ENCODE data around the gene ATF7.

DNA sequence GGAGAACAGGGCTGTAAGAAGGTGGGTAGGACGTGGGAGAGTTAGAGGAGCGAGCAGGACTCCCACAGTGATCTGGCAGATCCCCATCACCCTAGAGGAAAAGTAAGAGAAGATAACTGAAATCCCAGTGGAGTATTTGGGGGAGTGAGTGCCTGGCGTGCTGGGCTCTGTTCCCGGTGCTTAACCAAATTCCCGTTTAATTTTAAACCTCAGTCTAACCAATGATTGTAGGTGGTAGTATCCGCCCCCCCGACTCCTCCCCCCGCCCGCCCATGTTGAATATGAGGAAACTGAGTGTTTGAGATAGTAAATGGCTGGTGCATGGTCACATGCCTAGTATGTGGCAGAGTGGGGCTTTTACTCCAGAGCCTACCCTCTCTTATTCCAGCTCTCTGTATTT is 123.9 kb downstream of the ATF7 start:
- TF ChIP-seq CTCF (conservative IDR thresholded peaks at IDR 0.05 in 1 of 2, IDR thresholded peaks at IDR 0.05 in 1 of 2; ENCODE audit: extremely low read depth in 1 of 2, insufficient read depth in 1 of 2, low read depth in 1 of 2, low read length in 2 of 2) (no peak), EZH2 (IDR thresholded peaks at IDR 0.05; ENCODE audit: borderline replicate concordance, low read length) (no peak)
